GM19238 (cell line): ENCODE results near the gene EHBP1.
"Not testable (repeated sequence)": the region's sequence is repeated elsewhere in the genome, so short reads cannot be mapped to it uniquely, and the experiment has no call there.

Experiments
- DNase-seq: peaks from one replicate; pipeline ENCODE4 v3.0.0; 2011; ENCODE audit warnings: low spot score; ENCODE audit not compliant: insufficient read length

Gene EHBP1

GRCh38 chr2:62733546-62733945, 28.0 kb downstream of the EHBP1 start:
- DNase-seq, result no peak

- no peak for DNase-seq
Measured at GRCh38 chr2:62736899-62737559, 31.5 kb downstream of the EHBP1 start.

- no peak for DNase-seq
Measured at GRCh38 chr2:62738981-62739936, 33.7 kb downstream of the EHBP1 start.

GRCh38 chr2:62740221-62740620, 34.7 kb downstream of the EHBP1 start:
- no peak for DNase-seq

- no peak for DNase-seq
Measured at GRCh38 chr2:62741127-62741526, 35.6 kb downstream of the EHBP1 start.

- no peak for DNase-seq
Measured at GRCh38 chr2:62741954-62742722, 36.6 kb downstream of the EHBP1 start.

GRCh38 chr2:62743506-62743905, 38.0 kb downstream of the EHBP1 start:
- no peak for DNase-seq

GRCh38 chr2:62744603-62745002, 39.1 kb downstream of the EHBP1 start:
- no peak for DNase-seq

- no peak for DNase-seq
Measured at GRCh38 chr2:62745891-62746481, 40.5 kb downstream of the EHBP1 start.

- no peak for DNase-seq
Measured at GRCh38 chr2:62747169-62747568, 41.7 kb downstream of the EHBP1 start.

GRCh38 chr2:62747876-62748275, 42.4 kb downstream of the EHBP1 start:
- no peak for DNase-seq

GRCh38 chr2:62749111-62749510, 43.6 kb downstream of the EHBP1 start:
- DNase-seq, result not testable (repeated sequence)

GRCh38 chr2:62757029-62757428, 51.5 kb downstream of the EHBP1 start:
- DNase-seq, result no peak

GRCh38 chr2:62760026-62760425, 54.5 kb downstream of the EHBP1 start:
- no peak for DNase-seq

GRCh38 chr2:62760555-62760954, 55.0 kb downstream of the EHBP1 start:
- no peak for DNase-seq

- DNase-seq, result no peak
Measured at GRCh38 chr2:62765619-62766376, 60.3 kb downstream of the EHBP1 start.

- no peak for DNase-seq
Measured at GRCh38 chr2:62768615-62769014, 63.1 kb downstream of the EHBP1 start.

- no peak for DNase-seq
Measured at GRCh38 chr2:62770629-62771028, 65.1 kb downstream of the EHBP1 start.

- DNase-seq, result no peak
Measured at GRCh38 chr2:62774555-62775366, 69.2 kb downstream of the EHBP1 start.

GRCh38 chr2:62775367-62775668, 69.8 kb downstream of the EHBP1 start:
- DNase-seq, result no peak
